Adrenal gland (tissue), 5 donors: ENCODE measurements around the gene RPL41.

Experiments used
- POLR2A ChIP-seq, 2 donors: fragments of 450-650 bp; IDR thresholded peaks; one replicate each; pipeline ENCODE4 v1.6.1; 2017; ENCODE audit warnings: antibody characterized with exemption in 2 of 2, mild to moderate bottlenecking in 2 of 2, moderate library complexity in 1 of 2
- TF ChIP-seq, protein P1 (sequence below), 6 experiments: fragments of 450-650 bp in 4 of 6; fragments of 200-600 bp in 2 of 6; sonication (generic) in 1 of 6; IDR thresholded peaks; 1 replicate in 5 of 6; 2 replicates in 1 of 6; pipeline versions ENCODE4 v1.5.1 to v1.8.0; 2016 to 2021; ENCODE audit warnings: antibody characterized with exemption in 6 of 6, mild to moderate bottlenecking in 2 of 6, moderate library complexity in 1 of 6
- donor health status: DM: no; HTN: no; CAD: no.

GRCh38 chr12:56099787-56100186 is 16.6 kb upstream of the RPL41 start:
- TF ChIP-seq, protein P1, sequence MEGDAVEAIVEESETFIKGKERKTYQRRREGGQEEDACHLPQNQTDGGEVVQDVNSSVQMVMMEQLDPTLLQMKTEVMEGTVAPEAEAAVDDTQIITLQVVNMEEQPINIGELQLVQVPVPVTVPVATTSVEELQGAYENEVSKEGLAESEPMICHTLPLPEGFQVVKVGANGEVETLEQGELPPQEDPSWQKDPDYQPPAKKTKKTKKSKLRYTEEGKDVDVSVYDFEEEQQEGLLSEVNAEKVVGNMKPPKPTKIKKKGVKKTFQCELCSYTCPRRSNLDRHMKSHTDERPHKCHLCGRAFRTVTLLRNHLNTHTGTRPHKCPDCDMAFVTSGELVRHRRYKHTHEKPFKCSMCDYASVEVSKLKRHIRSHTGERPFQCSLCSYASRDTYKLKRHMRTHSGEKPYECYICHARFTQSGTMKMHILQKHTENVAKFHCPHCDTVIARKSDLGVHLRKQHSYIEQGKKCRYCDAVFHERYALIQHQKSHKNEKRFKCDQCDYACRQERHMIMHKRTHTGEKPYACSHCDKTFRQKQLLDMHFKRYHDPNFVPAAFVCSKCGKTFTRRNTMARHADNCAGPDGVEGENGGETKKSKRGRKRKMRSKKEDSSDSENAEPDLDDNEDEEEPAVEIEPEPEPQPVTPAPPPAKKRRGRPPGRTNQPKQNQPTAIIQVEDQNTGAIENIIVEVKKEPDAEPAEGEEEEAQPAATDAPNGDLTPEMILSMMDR (IDR thresholded peaks at IDR 0.05): no peak
- no peak for TF ChIP-seq POLR2A (IDR thresholded peaks at IDR 0.05)
